ENCODE measurements around the gene RNF5. TPM values are rescaled to one million over a fixed set of nuclear protein-coding genes. Genes with fewer than 3 reads are reported as not detected.

RNF5 gene, protein sequence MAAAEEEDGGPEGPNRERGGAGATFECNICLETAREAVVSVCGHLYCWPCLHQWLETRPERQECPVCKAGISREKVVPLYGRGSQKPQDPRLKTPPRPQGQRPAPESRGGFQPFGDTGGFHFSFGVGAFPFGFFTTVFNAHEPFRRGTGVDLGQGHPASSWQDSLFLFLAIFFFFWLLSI
- 33.3 TPM in 2 replicates for polyA plus RNA-seq (2011; rRNA removed)
- polyA minus RNA-seq (2011; rRNA and poly(A)+ RNA removed), result 16.0 and 16.9 TPM in 2 replicates

DNA sequence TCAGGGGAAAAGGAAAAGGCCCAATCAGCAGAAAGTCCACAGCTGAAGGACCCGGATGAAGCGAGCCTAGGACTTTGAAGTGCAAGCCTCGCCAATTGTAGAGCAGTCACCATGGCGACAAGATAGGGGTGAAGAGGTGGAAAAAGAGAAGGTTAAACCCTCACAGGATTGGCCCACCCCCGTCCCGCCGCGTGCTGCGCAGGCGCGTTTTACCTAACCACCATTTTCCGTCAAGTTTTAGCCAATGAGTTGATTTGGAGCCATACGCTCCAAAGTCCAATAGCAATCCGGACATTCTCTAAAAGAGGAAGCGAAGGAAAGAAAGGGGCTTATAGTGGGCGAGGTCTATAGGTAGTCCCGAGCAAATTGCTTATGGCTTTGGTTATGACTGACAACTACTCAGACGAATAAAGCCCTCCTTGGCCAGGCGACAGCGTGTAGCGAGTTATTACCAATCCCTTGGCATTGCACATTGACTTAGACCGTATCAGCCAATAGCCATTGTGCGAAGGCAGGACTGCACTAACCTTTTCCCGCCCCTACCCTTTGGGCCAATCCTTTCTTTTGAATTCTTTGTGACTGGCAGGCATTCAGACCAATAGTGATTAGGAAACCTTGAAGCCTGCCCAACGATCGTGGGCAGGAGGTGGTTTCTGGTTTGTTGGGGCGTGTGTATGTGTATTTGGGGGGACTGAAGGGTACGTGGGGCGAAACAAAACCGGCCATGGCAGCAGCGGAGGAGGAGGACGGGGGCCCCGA lies at the start of gene RNF5:
Gene RNF5 (plus strand): TSS at position 618 of the 759 bp plus-strand sequence. CDS start 107 bp downstream, at position 725.
- ChIA-PET CTCF (interaction anchor here (0.6 to 1.3 kb wide), 3 partner anchors 13 to 58 kb away, joined by 4 to 7 read pairs (median 4); no protein-coding TSS in a partner anchor), POLR2A (interaction anchor here (0.5 to 1.5 kb wide), 8 partner anchors 9 to 1467 kb away, joined by 3 to 11 read pairs (median 4); partner anchors contain the start of genes ATF6B and FKBPL)
- H3K9me3 ChIP-seq (ENCODE audit: control insufficient read depth, insufficient read depth, low read length), result peaks cover 3% of the 10 kb centered on the region; the same call in 1 of the 2 replicates
- TF ChIP-seq, protein P1, sequence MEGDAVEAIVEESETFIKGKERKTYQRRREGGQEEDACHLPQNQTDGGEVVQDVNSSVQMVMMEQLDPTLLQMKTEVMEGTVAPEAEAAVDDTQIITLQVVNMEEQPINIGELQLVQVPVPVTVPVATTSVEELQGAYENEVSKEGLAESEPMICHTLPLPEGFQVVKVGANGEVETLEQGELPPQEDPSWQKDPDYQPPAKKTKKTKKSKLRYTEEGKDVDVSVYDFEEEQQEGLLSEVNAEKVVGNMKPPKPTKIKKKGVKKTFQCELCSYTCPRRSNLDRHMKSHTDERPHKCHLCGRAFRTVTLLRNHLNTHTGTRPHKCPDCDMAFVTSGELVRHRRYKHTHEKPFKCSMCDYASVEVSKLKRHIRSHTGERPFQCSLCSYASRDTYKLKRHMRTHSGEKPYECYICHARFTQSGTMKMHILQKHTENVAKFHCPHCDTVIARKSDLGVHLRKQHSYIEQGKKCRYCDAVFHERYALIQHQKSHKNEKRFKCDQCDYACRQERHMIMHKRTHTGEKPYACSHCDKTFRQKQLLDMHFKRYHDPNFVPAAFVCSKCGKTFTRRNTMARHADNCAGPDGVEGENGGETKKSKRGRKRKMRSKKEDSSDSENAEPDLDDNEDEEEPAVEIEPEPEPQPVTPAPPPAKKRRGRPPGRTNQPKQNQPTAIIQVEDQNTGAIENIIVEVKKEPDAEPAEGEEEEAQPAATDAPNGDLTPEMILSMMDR (IDR thresholded peaks at IDR 0.05; ENCODE audit: low read depth, low read length), result no peak
- peak; percentile 100 for DNase-seq (ENCODE audit: low read depth, low spot score)
- H3K27me3 ChIP-seq (ENCODE audit: control insufficient read depth, insufficient read depth, low read length), result no peaks in the 10 kb centered on the region
- peak within 1 kb of the TSS; percentile 99 for H3K27ac ChIP-seq (ENCODE audit: low read depth, low read length)
- H3K4me3 ChIP-seq (ENCODE audit: low read depth, low read length), result peak within 1 kb of the TSS; percentile 97

DNA sequence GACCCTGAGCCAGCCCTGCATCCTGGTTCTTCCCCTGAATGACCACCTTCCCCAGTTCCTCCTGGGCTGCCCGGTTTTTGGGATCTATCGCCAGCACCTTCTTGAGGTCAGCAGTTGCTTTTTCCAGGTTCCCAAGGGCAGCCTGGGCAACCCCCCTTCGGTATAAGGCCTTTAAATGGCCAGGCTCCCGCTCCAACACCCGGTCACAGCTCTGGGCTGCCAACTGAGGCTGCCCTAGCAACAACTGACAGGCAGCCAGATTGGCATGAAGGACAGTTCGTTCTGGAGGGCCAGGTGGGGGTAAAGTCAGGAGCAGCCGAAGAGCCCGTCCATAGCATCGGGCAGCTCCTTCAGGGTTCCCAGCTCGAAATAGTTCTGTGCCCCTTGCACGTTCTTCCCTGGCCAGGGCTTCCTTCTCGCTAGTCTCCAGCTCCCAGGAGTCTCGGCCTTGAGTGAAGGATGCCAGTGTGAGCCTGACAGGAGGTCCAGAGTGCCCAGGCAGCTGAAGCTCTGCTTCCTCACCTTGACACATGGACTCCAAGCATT lies 49.4 kb upstream of the RNF5 start:
- H3K27me3 ChIP-seq (ENCODE audit: control insufficient read depth, insufficient read depth, low read length), result no peaks in the 10 kb centered on the region
- CTCF ChIA-PET, result interaction anchor here (0.6 to 4.6 kb wide), 4 partner anchors 10 to 67 kb away, joined by 3 to 44 read pairs (median 11); no protein-coding TSS in a partner anchor
- peak overlapping the region; percentile 77; the same call in 1 of the 2 replicates for H3K4me3 ChIP-seq (ENCODE audit: low read depth, low read length)
- POLR2A ChIA-PET, result interaction anchor here (0.6 to 2.8 kb wide), 5 partner anchors 7 to 843 kb away, joined by 3 to 13 read pairs (median 5); no protein-coding TSS in a partner anchor
- TF ChIP-seq, protein P1 (IDR thresholded peaks at IDR 0.05; ENCODE audit: low read depth, low read length), result no peak
- DNase-seq (ENCODE audit: low read depth, low spot score), result no peak
- peaks cover 3% of the 10 kb centered on the region; the same call in 1 of the 2 replicates for H3K9me3 ChIP-seq (ENCODE audit: control insufficient read depth, insufficient read depth, low read length)
- H3K27ac ChIP-seq (ENCODE audit: low read depth, low read length), result peak overlapping the region; percentile 39

DNA sequence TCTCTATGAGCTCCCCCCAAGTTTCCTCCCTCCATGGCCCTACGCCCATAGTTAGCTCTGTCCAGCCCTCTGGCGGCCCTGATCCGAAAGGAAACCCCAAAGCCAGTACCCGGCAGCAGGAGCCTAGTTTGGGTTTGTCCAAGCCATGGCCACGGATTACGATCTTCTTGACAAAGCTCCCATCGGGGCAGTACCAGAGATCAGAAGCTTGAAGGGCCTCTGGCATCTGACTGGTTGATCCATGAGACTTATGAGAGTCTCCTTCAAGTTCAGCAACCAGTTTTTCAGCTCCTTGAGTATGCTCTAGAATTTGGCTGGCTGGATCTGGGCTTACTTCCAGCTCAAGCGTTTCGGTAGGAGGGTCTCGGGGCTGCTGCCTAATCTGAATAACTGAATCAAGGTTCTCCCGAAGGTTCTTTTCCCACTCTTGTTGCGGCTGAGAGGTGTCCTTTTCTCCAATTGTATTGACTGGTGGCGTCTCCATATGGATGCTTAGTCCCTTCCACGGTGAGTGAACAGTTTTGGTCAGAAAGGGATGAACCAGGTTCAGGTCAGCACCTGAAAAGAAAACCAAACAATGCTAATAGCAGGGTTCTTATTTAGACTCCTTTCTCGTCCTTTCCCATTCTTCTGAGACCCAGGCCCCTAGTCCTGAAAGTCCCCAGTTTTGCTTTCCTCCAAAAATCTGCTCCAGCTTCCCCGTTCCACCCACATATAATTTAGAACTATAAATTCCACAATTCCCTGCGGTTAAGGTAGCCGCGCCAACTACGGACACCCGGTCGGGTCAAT lies 48.7 kb upstream of the RNF5 start:
- TF ChIP-seq, protein P1 (IDR thresholded peaks at IDR 0.05; ENCODE audit: low read depth, low read length), result no peak
- CTCF ChIA-PET, result interaction anchor here (0.6 to 4.6 kb wide), 4 partner anchors 11 to 66 kb away, joined by 3 to 44 read pairs (median 11); no protein-coding TSS in a partner anchor
- no peak overlapping the region for H3K27ac ChIP-seq (ENCODE audit: low read depth, low read length)
- POLR2A ChIA-PET, result interaction anchor here (0.6 to 2.8 kb wide), 8 partner anchors 10 to 709 kb away, joined by 3 to 13 read pairs (median 4); partner anchors contain the start of genes PBX2 and TAP2
- peaks cover 3% of the 10 kb centered on the region; the same call in 1 of the 2 replicates for H3K9me3 ChIP-seq (ENCODE audit: control insufficient read depth, insufficient read depth, low read length)
- no peaks in the 10 kb centered on the region for H3K27me3 ChIP-seq (ENCODE audit: control insufficient read depth, insufficient read depth, low read length)
- H3K4me3 ChIP-seq (ENCODE audit: low read depth, low read length), result peak overlapping the region; percentile 77
- no peak for DNase-seq (ENCODE audit: low read depth, low spot score)

DNA sequence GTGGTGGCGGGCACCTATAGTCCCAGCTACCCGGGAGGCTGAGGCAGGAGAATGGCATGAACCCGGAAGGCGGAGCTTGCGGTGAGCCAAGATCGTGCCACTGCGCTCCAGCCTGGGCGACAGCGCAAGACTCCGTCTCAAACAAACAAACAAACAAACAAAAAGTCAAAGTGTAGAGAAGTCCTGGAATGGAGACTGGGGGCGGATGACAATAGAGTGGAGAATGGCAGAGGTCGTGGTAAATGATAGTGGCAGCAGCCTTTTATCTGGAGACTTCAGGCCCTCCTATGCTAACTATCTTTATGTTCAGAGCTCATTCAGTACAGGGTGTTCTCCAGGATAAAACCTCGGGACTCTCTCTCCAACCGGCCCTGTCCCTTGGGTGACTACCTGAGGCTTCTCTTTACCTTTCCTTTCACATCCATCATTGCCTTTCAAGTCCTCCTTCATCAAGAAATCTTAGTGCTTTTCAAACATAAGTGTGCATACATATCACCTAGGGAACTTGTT lies 46.7 kb upstream of the RNF5 start:
- CTCF ChIA-PET, result interaction anchor here (0.6 to 0.9 kb wide), 2 partner anchors 64 to 246 kb away, joined by 3 to 7 read pairs; no protein-coding TSS in a partner anchor
- H3K4me3 ChIP-seq (ENCODE audit: low read depth, low read length), result no peak overlapping the region
- H3K9me3 ChIP-seq (ENCODE audit: control insufficient read depth, insufficient read depth, low read length), result peaks cover 3% of the 10 kb centered on the region; the same call in 1 of the 2 replicates
- POLR2A ChIA-PET, result interaction anchor here (0.6 kb wide), 1 partner anchor 13 kb away, joined by 4 read pairs; no protein-coding TSS in a partner anchor
- TF ChIP-seq, protein P1 (IDR thresholded peaks at IDR 0.05; ENCODE audit: low read depth, low read length), result no peak
- no peak for DNase-seq (ENCODE audit: low read depth, low spot score)
- no peaks in the 10 kb centered on the region for H3K27me3 ChIP-seq (ENCODE audit: control insufficient read depth, insufficient read depth, low read length)
- no peak overlapping the region for H3K27ac ChIP-seq (ENCODE audit: low read depth, low read length)

All from AG04450 (cell line).